ENCODE measurements around the gene SLC25A47.

DNA sequence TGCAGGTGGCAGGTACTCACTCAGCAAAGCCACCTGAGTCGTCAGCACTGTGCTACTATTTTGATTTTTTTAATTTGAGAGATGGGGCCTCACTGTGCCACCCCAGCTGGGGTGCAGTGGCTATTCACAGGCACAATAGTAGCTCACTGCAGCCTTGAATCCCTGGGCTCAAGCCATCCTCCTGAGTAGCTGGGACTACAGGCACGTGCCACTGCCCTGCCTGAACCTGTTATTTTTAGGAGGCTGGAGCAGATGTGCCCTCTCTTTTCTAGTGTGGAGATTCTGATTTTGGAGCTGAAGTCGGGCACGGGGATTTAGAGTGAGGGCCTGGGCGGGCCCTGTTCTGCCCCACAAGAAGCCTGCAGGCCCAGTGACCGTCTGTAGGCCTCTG lies 17.3 kb downstream of the SLC25A47 start:
- TF ChIP-seq POLR2A (IDR thresholded peaks at IDR 0.05; ENCODE audit: low read depth, low read length) (no peak), CEBPB (IDR thresholded peaks at IDR 0.05; ENCODE audit: low read depth, low read length) (no peak), SMC3 (IDR thresholded peaks at IDR 0.05; ENCODE audit: low read depth, low read length) (no peak), RAD21 (IDR thresholded peaks at IDR 0.05; ENCODE audit: low read length) (no peak), MAZ (IDR thresholded peaks at IDR 0.05; ENCODE audit: borderline replicate concordance, low read depth, low read length) (no peak), CHD1 (IDR thresholded peaks at IDR 0.05; ENCODE audit: low read depth, low read length) (no peak), BHLHE40 (IDR thresholded peaks at IDR 0.05; ENCODE audit: low read depth, low read length) (no peak), NFE2L2 (IDR thresholded peaks at IDR 0.05; ENCODE audit: low read depth, low read length) (no peak)
- TF ChIP-seq, protein P1, sequence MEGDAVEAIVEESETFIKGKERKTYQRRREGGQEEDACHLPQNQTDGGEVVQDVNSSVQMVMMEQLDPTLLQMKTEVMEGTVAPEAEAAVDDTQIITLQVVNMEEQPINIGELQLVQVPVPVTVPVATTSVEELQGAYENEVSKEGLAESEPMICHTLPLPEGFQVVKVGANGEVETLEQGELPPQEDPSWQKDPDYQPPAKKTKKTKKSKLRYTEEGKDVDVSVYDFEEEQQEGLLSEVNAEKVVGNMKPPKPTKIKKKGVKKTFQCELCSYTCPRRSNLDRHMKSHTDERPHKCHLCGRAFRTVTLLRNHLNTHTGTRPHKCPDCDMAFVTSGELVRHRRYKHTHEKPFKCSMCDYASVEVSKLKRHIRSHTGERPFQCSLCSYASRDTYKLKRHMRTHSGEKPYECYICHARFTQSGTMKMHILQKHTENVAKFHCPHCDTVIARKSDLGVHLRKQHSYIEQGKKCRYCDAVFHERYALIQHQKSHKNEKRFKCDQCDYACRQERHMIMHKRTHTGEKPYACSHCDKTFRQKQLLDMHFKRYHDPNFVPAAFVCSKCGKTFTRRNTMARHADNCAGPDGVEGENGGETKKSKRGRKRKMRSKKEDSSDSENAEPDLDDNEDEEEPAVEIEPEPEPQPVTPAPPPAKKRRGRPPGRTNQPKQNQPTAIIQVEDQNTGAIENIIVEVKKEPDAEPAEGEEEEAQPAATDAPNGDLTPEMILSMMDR (conservative IDR thresholded peaks at IDR 0.05; ENCODE audit: low read depth, low read length) = no peak
- TF ChIP-seq, protein P2, sequence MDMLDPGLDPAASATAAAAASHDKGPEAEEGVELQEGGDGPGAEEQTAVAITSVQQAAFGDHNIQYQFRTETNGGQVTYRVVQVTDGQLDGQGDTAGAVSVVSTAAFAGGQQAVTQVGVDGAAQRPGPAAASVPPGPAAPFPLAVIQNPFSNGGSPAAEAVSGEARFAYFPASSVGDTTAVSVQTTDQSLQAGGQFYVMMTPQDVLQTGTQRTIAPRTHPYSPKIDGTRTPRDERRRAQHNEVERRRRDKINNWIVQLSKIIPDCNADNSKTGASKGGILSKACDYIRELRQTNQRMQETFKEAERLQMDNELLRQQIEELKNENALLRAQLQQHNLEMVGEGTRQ (IDR thresholded peaks at IDR 0.05; ENCODE audit: low read depth, low read length) = no peak
